ENCODE data around the gene AGPAT4. TPM values are rescaled to one million over a fixed set of nuclear protein-coding genes. Genes with fewer than 3 reads are reported as not detected.
A peak's percentile ranks its signal among the peaks of the same experiment; 100 is the strongest.
"Not testable (repeated sequence)": the region's sequence is repeated elsewhere in the genome, so short reads cannot be mapped to it uniquely, and the experiment has no call there.

AGPAT4 gene
- total RNA-seq, 1 experiment from 2014 or later, result 4.9 TPM

DNA sequence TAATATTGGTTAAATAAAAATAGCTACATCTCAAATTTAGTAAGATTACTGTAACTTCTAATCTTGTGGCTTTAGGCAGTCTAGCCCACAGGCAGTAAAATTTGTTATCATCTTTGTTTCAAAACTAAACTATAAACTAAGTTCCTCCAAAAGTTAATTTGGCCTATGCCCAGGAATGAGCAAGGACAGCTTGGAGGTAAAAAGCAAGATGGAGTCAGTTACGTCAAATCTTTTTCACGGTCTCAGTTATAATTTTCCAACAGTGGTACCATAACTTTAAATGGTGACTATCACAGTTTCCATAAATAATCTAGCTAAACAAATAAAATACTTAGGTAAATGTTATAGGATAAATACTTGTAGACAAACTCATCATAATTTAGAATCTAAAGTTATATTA lies 63.0 kb downstream of the AGPAT4 start:
- no peak for DNase-seq (ENCODE audit: low read depth)

DNA sequence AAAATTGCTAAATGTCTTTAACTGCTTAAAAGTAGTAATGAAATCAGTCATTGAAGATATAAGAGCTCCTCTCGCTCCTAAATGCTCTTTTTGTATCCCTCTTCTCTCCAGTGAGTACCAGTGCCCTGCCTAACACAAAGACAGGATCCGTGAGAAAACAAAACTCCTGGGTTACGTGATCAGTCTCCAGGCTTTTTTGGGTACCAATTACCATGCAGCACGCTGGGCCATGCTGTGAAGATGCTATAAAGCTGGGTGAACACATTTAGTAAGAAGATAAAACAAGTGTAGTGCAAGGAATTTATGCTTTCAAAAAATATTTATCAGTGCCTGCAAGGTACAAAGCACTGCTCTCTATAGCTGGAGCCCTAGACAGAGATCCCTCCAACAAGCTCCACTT lies 66.7 kb downstream of the AGPAT4 start:
- DNase-seq (ENCODE audit: low read depth), result no peak

DNA sequence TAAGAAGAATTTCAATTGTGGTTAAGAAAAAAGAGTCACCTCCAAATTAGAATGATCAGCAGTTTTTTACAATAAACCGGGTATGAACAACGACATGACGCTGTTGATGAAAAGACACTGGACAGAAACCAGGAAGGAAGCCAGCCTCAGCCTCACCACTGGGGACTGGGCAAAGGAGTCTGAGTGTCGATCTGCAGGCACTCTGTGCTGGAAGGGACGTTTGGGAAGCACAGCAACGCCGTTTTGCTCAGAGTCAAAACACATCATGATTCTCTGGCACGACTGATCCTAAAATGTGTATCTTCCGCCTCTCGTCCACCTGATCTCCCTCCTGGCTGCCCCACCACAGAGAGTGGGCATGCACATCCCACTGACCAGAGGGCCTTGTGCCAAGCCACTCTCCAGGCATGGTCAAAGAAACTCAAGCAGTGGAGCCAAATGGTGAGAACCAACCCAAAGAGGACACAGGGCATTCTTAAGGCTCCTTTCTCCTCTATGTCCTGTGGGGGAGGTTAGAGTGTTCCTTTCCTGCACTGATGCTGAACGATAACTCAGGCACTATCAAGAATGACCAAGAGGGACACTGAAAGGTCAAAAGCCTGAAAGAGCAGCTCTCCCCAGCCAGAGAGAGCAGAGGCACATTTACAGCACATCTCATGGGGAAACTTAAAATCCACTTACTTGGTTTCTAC lies 68.8 kb downstream of the AGPAT4 start:
- DNase-seq (ENCODE audit: low read depth), result no peak

DNA sequence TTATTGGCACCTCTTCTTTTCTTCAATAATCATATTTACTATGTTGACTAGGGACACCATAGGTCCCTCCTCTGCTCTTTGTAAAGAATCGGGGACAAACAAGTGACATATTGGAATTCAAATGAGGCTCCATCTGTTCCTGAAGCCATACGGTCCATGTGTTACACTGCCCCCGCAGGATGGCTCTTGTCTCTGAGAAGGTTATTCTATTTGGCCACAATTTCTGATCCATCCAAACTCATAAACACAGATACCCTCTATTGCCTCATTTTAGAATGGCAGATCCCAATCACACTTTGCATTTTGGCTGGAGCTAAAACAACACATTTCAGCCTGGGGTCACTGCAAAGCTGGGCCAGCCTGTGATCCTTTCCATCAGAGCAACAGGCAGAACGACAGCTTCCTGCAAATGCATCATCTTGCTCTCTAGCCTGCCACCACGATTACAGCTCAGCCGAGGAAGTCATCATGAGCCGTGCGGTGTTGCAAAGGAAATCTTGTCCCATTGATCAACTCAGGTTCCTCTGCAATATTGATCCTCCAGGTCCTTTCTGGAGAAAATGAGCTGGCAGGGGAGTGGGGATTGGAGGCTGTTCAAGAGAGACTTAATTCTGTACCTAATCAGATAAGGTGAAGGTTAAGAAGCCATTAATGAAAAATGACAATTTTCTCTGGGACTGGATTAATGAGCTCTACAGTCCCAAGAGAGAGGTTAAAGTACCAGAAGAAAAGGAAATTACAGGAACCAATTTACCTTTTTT lies 73.1 kb downstream of the AGPAT4 start:
- DNase-seq (ENCODE audit: low read depth), result no peak

DNA sequence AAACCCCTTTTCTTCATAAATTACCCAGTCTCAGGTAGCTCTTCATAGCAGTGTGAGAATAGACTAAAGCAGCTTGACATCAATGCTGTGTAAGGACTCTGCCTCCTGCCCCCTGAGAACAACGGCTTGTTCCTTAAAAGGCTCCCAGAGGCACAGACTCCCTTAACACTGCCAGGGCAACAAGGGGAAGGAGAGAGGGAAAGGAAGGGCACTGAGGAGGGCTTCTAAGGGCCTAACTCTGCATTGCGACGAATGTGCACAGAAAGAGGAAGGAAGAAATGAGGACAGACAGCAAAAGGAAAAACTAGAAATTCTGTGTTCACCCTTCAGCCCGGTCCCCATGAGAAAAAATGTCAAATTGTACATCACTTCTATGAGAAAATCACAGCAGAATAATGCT lies 74.0 kb downstream of the AGPAT4 start:
- DNase-seq (ENCODE audit: low read depth), result no peak

DNA sequence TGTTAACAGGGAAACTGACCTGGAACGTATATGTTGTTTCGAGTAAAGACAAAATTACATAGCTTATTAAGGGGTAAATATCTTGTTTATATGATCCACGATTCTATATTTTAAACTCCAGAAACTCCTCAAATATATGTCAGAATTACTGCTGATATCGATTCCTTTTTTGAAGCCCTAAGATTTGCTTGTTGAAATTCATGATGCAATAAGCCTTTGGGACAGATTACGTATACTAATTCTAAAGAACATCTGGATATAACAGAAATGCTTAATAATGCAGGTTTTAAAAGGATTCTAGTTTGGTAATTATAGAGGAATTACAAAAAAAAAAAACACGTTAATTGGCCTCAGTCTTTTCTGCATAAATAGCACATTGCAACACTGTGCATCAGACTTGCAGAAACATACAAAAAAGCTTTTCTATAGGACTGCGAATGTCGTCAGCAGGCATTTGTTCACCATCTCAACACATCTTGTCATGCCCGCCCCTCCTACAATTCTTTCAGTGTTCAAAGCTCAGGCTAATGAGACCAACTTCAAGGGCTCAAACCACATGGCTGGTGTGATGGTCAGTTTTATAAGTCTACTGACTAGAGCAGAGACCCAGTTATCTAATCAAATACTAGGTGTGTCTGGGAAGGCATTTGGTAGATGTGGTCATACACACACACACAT lies 74.9 kb downstream of the AGPAT4 start:
- DNase-seq (ENCODE audit: low read depth), result no peak

DNA sequence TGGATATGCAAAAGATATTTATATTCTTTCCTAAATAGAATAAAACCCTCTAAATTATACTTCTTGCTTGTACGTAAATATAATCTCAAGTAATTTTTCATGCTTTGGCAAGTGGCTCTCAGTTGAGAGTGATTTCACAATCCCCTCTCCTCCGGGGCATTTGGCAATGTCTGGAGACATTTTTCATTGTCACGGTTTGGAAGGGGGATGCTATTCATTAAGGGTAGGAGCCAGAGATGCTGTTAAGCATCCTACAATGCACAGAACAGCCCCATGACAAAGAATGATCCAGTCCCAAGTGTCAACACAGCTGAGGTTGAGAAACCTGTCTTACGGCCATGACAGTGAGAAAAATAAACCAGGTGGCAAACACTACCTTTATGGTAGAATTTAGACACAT lies 75.7 kb downstream of the AGPAT4 start:
- DNase-seq (ENCODE audit: low read depth), result no peak

DNA sequence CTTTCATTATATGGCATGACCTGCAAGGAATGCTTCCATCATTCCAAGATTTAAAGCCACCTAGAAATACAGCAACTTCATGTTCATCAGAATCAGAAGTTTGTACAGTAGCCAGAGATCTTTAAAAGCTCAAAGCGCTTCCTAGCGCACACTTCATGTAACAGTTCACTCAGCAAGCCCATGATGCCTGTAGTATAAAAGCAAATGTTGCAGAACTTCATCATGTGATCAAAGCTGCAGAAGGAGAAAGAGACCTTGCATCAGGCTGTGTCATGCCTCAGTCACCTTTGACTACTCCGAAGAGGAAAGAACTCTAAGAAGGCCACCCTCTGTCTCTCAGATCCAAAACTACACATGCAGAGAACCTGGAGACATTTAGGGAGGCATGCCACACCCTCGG lies 78.5 kb downstream of the AGPAT4 start:
- DNase-seq (ENCODE audit: low read depth), result no peak

DNA sequence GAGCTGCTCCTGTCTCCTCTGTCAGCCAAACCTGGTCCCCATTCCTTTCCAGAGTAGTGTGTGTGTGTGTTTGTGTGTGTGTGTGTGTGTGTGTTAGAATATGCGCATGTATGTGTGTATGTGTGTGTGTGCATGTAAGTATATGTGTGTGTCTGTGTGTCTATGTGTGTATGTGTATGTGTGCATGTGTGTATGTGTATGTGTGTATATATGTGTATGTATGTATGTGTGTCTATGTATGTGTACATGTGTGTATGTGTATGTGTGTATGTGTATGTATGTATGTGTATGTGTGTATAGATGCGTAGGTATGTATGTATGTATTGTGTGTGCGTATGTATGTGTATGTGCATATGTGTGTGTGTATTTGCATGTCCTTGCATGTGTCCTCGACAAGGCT lies 79.5 kb downstream of the AGPAT4 start:
- DNase-seq (ENCODE audit: low read depth), result no peak

DNA sequence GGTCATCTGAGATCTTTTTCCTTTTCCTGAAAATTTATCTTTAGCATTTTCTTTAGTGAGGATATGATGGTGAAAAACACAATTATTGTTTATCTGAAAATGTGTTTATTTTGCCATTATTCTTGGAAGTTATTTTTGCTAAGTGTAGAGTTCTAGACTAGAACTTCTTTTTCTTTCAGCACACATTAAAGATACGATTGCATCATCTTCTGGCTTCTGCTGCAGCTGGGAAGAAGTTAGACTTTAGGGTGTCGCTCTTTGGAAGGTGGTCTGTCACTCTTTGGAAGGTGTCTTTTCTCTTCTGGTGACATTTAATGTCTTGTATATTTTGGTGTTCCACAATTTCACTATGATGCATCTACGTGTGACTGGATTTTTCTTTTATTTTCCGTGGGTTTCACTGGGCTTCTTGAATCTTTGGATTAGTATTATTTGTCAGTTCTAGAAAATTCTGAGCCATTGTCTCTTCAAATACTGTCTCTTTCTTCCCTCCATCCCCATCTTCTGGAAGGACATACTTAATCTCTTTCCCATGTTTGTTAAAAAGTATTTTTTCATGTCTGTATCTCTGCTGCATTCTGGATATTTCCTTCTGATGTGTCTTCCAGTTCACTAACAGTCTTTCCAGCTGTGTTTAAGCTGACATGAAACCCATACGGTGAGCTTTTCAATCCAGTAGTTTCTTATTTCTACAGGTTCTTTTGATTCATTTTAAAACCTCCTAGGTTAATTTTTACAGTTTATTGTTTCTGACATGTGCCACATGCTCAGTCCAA lies 81.0 kb downstream of the AGPAT4 start:
- DNase-seq (ENCODE audit: low read depth), result no peak

DNA sequence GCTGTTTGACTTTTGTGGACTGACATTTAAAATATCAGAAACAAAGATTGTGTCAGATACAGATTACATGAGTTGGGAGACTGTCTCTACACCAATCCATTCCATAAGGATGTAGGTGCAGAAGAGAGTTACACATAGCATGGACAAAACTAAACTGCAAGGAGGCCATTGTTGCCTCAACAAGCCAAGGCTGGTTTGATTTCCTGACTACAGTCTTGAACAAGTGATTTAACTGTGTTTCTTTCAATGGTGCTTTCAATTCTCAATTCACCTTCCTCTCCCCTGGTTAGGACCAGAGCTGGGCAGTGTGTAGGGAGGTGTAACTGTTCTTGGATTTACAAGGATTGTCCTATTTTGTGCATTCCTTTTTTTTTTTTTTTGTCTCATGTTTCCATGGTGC lies 82.2 kb downstream of the AGPAT4 start:
- DNase-seq (ENCODE audit: low read depth), result no peak

DNA sequence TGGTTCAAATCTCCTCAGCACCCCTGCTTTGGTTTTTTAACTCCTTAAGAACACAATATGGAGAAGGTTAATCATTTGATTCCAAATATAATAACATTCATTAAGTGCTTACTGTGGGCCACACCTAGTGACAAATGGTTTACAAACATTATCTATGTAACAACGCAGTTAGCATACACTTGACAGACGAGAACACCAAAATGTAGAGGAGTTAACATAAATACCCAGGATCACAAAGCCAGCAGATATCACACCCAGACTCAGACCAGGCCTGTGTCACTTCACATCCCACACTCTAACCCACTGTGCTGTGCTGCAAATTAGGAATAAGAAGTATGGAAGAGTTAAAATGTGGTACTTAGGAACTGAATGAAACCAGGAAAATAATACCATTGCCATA lies 82.9 kb downstream of the AGPAT4 start:
- no peak for DNase-seq (ENCODE audit: low read depth)

DNA sequence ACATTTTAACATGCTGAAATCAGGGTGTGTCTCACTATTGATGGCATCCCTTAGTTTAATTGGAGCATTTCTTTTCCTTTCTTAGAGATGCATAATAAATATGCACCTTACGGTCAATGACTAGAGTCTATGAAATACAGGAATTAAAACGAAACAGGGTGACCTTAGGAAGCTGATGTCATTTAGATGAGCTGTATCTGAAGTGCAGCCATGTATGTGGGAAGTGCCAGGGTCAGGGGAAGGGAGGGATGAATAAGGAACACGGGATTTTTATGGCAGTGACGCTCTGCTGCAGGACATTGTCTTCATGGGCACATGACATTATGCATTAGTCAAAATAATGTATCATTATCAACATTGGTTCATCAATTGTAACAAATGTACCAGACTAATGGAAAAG lies 84.0 kb downstream of the AGPAT4 start:
- DNase-seq (ENCODE audit: low read depth), result no peak

DNA sequence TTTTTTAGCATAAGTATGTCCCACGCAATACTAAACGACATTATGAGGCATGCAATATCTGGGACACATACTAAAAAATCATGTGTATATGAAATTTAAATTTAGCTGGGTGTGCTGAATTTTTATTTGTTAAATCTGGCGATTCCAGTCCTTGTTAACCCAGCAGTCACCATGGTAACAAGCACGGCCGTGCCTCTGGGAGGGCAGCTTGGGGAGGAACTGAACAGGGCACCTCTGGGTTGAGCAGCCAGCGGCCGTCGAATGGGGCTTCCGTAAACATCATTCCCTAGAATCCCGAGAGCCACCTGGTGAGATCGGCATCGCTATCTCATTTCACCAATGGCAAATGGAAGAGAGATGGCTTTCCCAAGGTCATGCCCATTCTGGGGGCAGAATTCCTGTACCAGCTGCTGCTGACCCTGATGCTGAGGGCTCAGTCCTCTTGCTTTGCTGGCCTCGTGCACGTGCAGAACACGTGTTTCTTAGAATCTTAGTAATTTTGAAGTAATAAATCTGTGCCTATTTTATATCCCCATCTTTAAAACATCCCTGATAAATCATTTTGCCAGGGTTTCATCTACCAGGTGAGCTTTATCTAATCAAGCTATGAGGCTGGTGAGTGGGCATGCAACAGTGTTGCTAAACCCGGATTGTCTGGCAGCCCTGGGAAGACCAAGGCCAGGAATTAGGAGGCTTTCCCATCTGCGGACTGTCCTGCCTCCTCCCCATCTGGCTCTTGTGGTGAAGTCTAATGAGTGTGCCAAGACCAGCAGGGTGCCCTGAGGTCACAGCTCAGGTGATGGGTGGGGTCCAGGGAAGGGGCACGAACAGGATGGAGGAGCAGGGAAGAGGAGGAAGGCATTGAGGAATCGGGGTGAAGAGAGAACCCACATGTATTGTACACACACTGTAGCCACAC lies 85.1 kb downstream of the AGPAT4 start:
- DNase-seq (ENCODE audit: low read depth), result no peak

DNA sequence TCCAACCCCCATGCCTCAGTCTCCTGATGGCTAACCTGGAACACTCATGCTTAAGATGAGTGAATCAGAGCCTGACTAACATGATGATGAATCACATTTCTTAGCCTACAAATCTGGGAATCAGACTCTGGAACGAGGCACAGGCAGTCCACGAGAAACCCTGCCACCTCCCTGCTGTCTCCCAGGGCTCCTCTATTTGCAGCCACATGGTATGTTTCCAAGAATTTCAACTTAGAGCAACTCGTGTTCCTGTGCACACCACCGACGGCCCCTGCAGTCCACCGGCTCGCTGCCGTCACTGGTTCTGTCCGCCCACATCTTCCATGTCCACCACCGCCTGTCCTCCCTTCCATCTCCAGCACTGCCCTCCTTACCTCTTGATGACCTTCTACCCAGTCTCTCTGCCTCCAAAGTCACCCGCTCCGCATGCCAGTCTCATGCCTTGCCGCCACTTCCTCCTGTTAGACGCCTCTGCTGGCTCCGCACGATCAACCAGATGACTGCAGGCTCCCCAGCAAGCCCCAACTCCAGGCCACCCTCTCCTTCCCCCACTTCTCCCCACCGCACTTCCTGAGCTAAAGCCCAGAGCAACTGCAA lies 87.6 kb downstream of the AGPAT4 start:
- peak; percentile 95 for DNase-seq (ENCODE audit: low read depth)

DNA sequence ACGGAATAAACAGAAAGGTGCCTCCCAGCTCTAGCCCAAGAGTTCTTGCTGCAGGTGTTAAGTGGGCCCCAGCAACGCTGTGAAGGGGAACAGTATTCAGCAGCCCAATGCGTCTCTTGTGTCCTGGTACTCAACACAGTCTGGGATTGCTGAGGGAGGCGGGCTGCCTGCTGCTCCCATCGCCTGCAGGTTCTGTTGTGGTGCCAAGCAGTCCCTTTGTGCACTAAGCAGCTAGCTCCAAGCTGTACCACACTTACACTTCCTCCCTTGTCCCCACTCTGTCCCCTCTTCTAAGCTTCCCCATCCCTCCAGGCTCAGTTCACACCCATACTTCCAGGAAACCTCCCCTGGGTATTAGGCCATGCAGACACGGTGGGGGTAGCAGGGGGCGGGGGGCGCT lies 92.7 kb downstream of the AGPAT4 start:
- DNase-seq (ENCODE audit: low read depth), result no peak

DNA sequence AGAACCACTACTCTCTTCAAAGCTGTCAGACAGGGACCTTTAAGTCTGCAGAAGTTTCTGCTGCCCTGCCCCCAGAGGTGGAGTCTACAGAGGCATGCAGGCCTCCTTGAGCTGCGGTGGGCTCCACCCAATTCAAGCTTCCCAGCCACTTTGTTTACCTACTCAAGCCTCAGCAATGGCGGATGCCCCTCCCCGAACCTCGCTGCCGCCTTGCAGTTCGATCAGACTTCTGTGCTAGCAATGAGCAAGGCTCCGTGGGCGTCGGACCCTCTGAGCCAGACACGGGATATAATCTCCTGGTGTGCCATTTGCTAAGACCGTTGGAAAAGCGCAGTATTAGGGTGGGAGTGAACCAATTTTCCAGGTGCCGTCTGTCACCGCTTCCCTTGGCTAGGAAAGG lies 95.7 kb downstream of the AGPAT4 start:
- DNase-seq (ENCODE audit: low read depth), result not testable (repeated sequence)

DNA sequence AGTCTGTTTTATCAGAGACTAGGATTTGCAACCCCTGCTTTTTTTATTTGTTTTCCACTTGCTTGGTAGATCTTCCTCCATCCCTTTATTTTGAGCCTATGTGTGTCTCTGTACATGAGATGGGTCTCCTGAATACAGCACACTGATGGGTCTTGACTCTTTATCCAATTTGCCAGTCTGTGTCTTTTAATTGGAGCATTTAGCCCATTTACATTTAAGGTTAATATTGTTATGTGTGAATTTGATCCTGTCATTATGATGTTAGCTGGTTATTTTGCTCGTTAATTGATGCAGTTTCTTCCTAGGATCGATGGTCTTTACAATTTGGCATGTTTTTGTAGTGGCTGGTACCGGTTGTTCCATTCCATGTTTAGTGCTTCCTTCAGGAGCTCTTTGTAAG lies 97.4 kb downstream of the AGPAT4 start:
- DNase-seq (ENCODE audit: low read depth), result not testable (repeated sequence)

DNA sequence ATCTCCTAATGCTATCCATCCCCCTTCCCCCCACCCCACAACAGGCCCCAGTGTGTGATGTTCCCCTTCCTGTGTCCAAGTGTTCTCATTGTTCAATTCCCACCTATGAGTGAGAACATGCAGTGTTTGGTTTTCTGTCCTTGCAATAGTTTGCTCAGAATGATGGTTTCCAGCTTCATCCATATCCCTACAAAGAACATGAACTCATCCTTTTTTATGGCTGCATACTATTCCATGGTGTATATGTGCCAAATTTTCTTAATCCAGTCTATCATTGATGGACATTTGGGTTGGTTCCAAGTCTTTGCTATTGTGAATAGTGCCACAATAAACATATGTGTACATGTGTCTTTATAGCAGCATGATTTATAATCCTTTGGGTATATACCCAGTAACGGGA lies 101.1 kb downstream of the AGPAT4 start:
- not testable (repeated sequence) for DNase-seq (ENCODE audit: low read depth)

DNA sequence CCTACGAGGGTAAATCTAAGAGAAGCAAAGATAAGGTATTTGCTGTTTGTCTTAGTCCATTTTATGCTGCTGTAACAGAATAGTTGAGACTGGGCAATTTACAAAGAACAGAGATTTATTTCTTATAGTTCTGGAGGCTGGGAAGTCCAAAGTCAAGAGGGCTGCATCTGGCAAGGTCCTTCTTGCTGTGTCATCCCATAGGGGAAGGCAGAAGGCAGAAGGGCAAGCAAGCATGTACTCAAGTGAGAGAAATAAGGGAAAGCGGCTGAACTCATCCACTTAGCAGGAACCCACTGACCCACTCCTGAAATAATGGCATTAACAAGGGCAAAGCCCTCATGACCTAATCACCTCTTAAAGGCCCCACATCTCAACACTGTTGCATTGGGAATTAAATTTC lies 102.7 kb downstream of the AGPAT4 start:
- no peak for DNase-seq (ENCODE audit: low read depth)

Measured in HT1080 (cell line).